HG03439 (cell line): ENCODE results near the gene DOCK9.

Source experiments
- ATAC-seq: cut with Tn5 transposase; IDR thresholded peaks from one replicate; pipeline ENCODE4 v1.9.1; 2021; ENCODE audit warnings: mild to moderate bottlenecking, moderate library complexity; ENCODE audit not compliant: unreplicated experiment

The DOCK9 gene, protein sequence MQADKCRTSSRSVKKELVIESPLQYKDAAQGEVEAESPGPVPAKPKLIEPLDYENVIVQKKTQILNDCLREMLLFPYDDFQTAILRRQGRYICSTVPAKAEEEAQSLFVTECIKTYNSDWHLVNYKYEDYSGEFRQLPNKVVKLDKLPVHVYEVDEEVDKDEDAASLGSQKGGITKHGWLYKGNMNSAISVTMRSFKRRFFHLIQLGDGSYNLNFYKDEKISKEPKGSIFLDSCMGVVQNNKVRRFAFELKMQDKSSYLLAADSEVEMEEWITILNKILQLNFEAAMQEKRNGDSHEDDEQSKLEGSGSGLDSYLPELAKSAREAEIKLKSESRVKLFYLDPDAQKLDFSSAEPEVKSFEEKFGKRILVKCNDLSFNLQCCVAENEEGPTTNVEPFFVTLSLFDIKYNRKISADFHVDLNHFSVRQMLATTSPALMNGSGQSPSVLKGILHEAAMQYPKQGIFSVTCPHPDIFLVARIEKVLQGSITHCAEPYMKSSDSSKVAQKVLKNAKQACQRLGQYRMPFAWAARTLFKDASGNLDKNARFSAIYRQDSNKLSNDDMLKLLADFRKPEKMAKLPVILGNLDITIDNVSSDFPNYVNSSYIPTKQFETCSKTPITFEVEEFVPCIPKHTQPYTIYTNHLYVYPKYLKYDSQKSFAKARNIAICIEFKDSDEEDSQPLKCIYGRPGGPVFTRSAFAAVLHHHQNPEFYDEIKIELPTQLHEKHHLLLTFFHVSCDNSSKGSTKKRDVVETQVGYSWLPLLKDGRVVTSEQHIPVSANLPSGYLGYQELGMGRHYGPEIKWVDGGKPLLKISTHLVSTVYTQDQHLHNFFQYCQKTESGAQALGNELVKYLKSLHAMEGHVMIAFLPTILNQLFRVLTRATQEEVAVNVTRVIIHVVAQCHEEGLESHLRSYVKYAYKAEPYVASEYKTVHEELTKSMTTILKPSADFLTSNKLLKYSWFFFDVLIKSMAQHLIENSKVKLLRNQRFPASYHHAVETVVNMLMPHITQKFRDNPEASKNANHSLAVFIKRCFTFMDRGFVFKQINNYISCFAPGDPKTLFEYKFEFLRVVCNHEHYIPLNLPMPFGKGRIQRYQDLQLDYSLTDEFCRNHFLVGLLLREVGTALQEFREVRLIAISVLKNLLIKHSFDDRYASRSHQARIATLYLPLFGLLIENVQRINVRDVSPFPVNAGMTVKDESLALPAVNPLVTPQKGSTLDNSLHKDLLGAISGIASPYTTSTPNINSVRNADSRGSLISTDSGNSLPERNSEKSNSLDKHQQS (N-terminal part only)

DNA sequence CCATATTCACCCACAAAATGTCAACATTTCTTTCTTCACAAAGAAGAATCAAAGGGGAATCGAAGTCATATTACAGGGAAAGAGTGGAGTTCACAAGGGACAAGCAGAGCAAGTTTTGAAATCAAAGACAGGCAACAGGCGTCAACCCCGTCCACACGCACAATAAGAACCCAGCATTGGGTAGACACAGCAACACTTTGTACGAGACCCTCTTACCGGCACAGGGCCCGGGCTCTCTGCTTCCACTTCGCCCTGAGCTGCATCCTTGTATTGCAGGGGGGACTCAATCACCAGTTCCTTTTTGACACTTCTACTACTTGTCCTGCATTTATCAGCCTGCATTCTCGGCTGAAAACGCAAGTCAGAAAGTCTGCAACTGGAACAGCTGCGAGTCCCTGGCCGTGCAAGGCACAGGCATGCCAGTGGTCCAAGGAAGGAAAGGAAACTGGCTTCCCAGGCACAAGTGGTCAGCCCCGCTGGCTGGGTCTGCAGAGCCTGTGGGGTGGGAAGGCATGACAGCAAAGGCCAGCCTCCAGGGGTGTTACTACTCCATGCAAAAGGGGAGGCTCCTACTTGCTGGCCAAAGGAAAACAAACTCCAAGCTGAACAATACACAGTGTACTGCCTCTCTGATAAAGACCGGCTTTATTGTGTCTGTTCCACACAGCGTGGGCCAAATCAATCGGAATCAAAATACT is at the start of gene DOCK9:
Gene DOCK9, minus strand, starts transcription at position 497 of the 698 bp plus-strand sequence. Its CDS starts 155 bp downstream, at position 342.
- ATAC-seq = no peak

DNA sequence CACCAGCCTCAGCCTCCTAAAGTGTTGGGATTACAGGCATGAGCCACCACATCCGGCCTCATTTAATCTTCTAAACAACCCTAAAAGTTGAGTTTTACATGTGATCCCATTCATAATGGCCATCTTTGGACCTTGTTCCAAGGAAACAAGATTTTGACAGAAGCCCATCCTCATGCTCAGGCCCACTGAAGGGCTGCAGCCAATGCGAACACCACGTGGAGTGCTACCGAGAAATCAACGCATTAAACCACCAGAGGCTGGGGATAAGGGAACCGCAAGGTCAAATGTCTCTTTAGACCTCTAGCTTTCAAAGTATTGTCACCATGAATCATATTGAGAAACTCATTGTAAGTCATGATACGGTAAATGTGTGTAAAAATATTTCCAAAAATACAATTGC is 49.4 kb upstream of the DOCK9 start:
- no peak for ATAC-seq

DNA sequence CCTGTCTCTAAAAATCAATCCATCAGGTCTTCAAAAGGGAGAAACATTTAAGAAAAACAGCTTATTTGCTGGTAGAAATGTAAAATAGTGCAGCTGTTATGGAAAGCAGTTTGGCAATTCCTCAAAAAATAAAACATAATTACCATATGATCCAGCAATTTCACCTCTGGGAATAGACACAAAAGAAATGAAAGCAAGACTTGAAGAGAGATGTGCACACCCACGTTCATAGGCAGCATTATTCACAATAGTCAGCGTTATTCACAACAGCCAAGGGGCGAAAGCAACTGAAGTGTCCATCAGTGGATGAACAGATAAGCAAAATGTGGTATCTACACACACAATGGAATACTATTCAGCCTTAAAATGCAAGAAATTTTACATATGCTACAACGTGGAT is 45.1 kb upstream of the DOCK9 start:
- ATAC-seq = no peak

DNA sequence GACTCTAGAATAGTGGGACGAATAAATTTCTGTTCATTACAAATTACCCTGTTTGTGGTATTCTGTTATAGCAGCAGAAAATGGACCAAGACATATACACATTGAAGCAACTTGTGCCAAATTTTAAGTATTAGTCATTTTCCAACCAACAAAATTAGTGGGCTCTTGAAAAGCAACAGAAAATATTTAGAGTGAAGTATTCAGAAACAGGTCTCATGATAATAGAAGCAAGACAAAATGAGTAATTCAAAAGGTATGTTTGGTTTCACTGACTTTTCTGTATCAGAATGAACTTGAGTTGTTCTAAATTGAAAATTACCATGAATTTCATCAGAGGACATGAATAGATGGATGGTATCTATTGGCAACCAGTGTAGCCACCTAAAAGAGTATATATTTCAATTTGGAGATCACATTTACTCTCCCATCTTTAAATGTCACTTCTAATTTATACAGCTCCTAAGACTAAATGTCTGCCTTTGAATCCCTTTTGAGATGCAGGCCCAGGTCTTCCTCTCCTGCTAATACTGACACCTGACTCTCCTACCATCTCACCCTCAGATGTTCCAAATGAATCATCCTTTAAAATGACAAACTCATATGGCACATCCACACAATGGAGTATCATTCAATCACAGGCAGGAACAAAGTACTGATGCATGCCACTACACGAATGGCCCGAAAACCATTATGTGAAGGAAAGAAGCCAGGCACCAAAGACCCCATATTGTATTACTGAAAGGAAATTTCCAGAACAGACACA is 40.7 kb upstream of the DOCK9 start:
- ATAC-seq = no peak

DNA sequence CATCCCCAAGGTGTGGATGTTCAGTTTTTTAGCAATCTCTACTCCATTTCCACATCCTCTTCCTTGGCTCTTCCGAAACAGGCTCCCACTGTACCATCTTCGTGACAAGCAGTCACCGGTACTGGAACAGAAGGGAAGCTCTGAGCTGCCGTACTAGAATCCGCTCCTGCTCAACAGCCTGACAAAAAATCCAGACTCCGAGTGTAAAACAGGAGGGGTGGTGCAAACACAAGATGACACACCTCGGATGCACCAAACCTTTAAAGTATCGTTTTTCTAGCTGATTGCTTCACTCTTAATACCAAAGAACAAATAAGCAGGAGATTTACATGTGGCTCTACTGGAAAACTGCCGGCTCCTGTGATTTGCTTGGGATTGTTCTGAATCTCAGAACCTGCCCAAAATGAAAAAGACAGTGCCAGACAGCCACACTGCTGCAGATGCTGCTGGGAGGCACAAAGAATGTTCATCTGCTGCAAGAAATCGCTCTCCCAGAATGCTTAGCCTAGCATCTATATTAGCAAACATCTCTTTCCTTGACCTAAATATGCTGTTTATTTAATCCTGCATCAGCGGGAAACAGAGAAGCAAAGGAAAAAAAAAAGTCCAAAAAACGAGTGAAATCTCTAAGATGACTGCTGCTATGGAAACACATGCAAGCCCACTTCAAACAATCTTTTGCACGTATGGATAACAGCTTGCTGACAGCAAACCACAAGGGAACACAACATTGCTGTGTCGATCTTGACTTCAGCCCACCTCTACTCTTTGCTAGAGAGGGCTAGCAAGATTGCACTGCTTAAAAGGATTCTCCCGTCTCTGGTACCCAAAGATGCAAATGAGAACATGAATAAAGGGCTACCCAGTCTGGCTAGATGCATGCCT is 38.0 kb upstream of the DOCK9 start:
- no peak for ATAC-seq

DNA sequence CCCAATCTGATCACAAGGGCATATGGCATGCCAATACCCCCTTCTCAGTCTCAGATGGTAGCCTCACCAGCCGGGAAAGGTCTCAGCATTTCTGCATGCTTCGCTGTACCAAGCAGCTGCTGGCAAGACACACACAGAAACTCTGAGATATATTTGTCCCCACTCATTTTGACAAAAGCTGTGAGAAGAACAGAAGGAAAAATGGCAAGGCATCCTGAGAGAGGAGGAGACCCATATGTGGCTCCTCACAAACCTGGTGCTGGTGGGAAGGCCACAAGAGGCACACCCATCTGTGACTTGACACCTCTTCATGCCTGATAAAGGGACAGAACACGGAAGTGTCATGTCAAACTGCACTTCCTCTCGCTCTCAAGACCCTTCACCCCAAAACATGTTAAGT is 36.7 kb upstream of the DOCK9 start:
- ATAC-seq = no peak

DNA sequence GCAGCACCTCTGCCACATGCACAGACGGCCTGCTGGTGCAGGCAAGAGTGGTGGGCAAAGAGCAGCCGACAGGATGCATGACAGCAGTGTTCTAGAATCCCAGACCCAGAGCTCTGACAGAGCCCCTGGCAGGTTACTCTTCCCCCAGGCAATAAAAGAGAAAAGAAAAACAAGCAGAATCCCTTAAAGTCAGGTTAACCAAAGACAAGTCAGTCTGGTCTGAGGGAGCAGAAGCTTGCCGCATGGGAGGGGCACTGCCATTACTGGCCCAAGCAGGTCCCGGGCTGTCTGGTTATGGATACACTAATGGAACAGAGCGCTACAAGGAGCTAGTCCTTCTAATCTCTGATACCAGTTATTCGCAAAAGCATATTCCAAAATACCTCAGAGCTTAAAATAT is 36.1 kb upstream of the DOCK9 start:
- ATAC-seq = no peak

DNA sequence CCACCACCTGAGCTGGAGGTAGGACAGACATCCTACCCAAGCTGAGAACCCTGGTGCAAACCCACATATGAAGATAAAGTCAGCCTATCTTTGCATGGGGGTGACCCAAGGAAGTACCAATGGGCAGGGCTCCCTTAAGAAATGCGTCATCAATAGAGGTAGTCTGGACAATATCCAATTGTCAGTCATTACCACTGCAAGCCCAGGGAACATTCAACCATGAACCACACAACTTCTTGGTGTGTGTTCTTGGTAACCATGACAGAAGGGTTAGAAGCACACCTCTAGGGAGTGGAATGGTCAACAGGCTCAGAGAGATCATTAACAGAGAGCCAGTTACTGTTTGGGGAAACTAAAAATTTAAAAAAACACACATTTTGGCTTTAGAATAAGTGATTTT is 34.7 kb upstream of the DOCK9 start:
- ATAC-seq = no peak

DNA sequence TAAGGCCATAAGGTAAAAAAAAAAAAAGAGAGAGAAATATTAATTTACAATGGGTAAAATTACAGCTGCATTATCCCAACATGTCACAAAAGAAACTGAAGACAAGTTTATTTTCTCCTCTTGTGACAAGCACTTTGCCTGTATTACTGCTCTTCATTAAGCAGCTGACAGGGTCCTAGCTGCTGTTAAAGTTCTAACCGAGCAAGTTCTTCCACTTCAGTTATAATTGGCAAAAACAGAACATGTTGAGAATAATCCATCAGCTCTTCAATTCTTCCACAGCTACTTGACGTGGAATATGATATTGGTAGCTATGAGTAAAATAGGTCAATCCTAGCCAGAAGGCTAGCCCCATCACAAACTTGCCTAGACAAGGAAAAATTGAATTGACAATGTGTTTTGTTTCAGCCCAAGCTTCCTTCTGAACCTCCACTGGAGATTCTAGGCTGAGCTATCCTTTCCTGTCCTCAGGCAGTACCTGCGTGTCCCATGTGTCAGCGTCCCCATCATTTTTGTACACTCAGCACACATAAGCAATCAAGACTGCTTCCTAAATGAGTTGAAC is 32.2 kb upstream of the DOCK9 start:
- ATAC-seq = no peak

DNA sequence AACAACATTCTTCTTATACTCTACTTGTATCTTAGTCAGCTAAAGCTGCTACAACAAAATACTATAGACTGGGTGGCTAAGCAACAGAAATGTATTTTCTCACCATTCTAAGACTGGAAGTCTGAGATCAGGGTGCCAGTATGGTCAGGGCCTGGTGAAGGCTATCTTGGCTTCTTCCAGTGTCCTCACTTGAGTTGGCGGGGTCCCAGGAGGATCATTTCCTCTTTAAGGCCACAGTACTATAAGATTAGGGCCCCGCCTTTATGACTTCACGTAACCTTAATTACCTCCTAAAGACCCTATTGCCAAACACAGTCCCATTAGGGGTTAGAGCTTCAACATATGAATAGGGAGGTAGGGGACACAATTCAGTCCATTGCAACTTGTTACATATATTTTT is 30.7 kb upstream of the DOCK9 start:
- ATAC-seq = no peak

DNA sequence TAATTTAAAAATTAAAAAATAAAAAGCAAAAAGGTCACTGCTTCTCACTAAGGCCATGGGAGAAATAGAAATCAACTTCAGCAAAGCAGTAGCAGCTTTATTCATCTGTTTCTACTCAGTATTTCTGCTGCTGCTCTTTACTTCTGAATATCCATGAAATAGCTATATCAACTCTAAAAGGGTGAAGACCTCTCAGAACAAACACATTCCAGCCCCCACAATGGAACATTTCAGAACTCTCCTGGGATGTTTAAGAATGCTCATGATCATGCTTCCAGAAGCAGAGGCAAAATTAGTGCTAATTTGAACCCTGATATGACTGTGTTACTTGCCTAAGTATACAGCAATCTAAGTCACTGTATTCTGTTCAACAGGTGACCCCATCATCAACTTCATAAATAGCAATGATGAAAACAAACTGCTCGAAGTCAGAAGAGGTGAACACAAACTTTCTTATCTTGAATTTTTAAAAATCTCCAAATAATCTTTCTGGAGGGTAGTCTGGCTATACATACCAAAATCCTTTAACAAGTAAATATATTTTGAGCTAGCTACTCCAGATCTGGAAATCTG is 29.6 kb upstream of the DOCK9 start:
- no peak for ATAC-seq

DNA sequence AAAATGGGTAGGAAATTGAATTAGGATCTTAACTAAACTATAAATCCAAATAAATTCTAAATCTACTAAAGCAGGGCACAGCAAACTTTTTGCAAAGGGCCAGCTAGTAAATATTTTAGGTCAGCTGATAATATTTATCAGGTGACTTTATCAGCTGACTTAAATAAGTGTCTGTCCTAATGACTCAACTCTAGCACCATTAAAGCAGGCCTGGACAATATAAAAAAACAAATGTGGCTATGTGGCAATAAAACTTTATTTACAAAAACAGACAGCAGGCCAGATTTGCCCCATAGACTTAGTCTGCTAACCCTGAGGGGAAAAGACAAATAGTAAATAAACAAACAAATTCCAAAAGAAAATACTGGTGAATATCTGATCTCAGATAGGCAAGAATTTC is 27.7 kb upstream of the DOCK9 start:
- ATAC-seq = no peak

DNA sequence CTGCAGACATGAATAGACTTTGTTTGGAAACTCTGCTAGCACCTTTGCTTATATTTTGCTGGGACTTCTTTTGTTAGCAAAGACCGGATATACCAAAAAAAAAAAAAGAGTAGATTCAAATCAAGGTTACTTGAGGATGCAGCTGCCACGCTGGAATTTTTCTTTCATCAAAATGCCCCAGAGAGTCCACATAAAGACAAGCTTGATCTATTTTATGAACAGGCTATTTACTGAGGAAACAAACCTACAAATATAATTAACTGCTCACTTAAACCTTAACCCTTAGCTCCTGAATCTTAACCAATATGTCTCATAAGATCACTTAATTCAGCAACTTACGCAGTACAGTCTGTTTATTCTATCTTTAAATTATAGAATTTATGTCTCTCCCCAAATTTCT is 27.1 kb upstream of the DOCK9 start:
- no peak for ATAC-seq

DNA sequence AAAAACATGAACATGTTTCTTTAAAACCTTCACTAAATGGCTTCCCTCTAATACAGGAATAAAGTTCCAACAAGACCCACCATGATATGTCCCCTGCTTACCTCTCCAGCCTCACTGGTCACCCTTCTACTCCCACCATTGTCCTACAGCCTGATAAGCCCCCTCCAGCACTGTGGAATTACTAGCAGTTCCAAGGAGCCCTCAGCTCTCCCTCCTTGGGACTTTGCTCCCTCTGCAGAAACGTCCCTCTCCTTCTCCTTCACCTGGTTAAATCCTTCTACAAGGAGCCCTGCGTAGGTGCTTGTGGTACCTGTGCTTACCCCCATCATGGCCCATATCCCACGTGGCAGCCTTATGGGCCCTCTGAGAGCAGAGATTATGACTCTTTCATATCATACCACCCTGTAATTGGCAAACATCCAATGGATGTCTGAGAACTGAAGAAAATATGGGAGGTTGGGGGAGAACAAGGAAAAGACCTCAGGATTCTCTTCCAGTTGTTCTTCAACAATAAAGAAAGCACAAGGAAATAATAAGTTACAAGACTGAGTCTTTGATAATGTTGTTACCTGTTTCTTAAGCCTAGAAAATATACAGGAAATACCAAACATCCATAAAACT is 26.1 kb upstream of the DOCK9 start:
- no peak for ATAC-seq

DNA sequence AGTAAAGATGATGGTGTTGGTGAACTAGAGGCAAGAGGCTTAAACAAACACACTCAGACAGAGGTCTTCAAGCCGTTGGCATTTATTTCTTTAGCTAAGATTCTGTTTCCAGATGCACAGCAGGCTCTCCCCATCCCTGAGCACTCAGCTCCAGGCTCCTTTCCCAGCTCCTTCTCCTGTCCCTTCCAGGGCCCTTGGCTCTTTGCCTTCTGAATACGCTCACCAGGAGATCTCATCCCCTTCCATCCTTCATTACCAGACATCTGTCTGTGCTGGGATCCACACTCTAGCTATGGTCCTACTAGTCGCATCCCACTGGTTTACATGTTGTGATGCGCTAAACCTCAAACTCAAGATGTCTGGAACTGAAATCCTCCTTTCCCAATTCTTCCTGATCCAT is 25.3 kb upstream of the DOCK9 start:
- ATAC-seq = no peak

DNA sequence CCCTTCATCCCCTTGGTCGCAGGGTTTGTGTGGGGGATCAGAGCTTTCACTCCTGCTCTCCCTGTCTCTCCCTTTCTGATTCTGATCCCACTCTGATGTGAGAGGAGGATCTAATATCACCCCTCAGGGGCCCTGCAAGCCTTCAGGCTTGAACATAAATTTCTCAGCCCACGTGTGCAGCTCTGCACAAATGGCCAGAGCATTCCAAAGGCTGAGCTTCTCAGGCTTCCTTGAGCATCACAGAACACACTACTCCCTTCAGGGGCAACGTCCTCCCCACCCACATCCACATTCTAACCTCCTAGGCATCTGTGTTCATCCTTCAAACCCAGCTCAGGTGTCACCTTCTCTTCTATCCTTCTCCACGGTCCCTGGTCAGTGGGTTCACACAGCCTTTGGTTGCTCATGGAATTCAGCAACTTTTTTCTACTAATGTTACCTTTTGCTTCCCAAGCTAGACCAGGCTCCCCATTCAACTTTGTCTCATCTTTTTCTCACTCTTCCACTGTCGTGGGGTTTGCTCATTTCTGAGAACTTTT is 24.4 kb upstream of the DOCK9 start:
- ATAC-seq = no peak

DNA sequence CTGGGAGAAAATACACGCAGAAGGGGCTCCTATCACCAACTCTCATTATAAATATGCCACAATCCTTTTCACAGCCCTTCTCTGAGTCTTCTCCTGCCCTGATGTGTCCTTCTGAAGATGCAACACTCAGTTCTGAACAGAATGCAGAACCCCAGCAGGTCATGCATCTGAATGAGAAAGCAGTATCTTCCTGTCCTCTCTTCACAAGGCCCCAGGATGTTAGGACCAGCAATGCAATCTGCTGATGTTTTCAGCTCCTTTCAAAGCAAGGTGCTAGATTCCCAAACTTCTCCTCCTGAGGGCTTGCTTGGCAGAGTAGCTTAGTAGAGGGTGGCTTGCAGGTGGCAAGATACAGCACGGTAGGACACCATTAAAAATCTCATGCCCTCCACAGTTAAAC is 22.3 kb upstream of the DOCK9 start:
- no peak for ATAC-seq

DNA sequence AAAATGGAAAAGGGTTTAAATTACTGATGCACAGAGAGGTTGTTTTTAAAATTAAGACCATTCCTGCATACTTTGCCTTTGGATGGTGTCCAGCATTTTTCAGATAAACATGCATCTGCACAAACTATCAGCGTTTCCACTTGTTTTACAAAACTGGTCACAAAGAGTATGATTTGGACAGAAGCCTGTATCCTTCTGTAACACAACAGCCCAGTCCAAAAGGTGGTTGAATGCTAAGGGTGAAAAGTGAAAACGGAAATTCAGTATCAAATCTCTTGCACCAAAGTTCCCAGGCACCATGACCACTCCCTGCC is 21.7 kb upstream of the DOCK9 start:
- ATAC-seq = no peak
